ENCODE results near the gene PIGK.
"Not testable (repeated sequence)": the region's sequence is repeated elsewhere in the genome, so short reads cannot be mapped to it uniquely, and the experiment has no call there.

PIGK gene

DNA sequence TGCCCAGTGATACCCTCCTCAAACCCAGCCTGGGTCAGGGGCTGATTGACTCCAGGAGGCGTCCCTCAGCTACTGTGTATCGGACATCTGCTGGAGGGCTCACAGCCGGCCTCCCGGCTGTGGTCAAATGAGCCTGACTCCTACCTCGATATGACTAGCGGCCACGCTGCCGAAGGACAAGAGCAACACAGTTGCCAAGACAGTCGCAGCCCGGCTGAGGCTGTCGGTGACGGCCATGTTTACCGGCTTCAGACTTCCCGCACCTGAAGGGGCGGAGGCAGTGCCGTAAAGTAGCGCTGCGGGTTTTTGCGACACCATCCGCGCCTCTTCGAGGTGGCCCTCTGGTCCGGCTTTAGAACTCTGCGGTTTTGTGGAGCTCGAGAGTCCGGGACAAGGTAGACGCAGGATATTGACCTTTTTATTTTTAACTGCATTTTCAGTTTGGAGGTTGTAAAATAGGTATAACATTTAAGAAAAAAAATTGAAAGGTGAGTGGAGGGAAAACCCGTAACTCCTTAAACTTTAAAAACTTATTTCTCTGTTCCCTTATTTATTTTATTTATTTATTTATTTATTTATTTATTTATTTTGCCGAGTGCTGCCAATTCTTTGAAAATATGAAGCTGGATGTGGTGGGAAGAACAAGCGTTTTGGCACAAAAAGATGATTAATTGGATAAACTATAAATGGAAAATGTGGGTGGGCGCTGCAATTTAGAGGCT is at the start of gene PIGK:
Gene PIGK (minus strand): TSS at position 265 of the 722 bp plus-strand sequence. CDS start 28 bp downstream, at position 237.
- peak; percentile 45 for DNase-seq

DNA sequence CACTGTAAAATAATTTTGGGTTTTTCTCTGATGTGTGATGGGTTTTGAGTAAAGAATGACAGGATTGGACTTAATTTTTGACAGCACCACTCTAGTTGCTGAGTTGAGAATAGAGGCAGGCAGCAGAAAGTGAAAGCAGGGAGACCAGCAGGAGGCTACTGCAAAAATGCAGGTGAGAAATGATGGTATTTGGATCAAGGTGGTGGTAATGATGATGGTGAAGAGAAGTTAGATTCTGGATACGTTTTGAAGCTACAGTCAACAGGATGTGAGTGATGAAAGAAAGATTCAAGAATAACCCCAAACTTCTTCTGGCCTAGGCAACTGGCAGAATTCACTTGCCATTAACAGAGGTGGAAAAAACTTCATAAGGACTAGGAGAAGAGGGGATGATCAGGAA is 47.8 kb upstream of the PIGK start:
- DNase-seq, result no peak

DNA sequence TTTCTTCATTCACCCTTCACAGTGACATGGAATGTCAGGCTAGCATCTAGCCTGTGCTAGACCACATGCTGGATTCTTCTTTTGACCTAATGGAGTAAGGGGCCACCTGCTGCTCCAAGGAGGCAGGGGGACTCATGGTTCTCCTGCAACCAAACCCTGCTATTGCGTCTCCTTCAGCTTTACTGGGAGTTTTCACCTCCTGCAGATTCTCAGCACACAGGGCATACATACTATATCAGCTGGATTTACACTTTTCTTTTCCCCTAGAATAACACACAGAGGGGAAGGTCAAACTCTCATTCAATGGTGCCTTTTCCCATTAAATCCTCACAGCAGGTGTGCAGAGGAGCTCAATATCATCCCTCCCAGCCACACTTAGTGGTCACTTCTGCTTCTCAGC is 46.0 kb upstream of the PIGK start:
- DNase-seq, result no peak

DNA sequence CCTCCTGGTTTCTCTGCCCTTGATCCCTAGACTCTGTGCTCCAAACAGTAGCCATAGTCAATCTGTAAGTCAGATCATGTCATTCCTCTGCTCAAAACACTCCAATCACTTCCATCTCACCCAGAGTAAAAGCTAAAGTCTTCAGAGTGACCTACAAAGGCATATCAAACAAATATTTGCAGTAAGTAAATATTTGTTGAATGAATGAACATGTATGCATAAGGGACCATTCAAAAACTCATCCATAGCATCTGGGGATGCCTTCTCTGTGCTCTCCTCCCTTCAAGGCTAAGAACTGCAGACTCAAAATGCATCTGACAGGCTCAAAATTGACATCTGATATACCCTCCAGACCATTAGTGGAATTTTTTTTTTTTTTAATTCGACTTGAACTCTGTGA is 44.5 kb upstream of the PIGK start:
- DNase-seq, result no peak

DNA sequence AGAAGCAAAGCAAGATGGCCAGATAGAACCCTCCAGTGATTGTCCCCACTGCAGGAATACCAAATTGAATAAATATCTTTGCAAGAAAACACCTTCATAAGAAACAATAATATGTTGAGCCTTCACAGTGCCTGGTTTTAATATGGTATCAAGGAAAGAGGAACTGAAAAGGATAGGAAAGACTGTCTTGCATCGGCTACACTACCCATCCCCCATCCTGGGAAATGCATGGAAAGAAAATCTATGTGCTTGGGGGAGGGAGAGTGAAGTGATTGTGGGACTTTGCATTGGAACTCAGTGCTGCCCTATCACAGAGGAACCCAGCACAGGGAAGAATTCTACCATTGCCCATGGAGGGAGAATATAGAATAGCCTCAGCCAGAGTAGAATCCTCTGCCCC is 34.0 kb upstream of the PIGK start:
- DNase-seq, result no peak

DNA sequence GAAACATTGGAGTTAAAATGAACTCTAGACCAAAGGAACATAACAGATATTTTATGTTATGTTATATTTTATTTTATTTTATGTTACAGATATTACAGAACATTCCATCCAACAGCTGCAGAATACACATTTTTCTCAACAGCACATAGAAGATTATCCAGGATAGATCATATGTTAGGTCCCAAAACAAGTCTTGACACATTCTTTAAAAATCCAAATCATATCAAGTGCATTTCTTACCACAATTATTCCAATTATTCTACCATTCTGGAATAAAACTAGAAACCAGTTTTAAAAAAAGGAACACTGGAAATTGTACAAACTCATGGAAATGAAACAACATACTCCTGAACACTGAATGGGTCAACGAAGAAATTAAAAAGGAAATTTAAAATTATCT is 30.9 kb upstream of the PIGK start:
- no peak for DNase-seq

DNA sequence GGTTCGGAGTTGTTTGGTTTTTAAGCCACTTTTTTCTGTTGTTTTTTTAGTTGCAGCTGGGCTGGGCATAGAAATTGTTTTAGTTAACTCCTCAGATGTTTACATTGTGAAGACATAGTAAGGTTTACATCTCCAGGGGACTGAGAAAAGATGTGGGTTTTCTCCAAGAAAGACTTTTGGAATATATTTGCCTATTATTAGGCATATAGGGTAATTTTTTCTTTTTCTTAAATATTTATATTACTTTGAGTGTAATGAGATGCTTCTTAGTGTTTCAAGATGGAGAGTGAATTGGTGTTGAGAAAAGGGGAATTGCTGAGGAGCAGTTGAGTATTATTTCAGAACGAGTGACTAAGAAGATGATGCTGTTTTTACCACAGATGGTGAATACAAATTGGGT is 26.6 kb upstream of the PIGK start:
- no peak for DNase-seq

DNA sequence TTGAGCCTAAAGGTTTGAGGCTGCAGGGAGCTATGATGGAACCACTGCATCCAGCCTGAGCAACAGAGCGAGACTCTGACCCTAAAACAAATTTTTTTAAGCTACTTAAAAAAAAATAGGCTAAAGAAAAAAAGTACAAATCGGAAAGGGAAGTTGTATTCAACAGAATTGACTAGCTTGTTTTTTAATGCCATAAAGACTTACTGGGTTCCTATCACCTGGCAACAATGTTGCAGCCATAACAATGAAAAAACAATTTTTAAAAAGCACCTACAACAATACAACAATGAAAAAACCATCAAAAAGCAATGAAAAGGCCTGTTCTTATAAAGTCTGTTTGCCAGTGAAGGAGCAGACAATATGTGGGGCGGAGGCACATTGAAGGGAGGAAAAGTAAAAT is 20.1 kb upstream of the PIGK start:
- no peak for DNase-seq

DNA sequence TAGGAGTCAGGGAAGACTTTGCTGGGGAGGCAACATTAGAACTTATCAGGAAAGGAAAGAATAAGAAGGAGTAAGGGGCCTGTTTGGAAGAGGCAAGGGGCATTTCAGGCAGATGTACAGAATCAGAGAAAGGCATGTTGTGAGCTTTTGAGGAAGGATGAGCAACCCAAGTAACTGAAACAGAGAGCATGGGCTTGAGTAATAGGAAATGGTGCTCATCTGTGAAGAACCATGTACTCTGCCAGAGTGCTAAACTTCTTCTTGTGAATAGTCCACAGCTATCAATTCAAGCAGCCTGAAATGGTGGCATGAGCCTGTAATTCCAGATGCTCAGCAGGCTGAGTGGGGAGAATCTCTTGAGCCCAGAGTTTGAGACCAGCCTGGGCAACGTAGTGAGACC is 19.2 kb upstream of the PIGK start:
- DNase-seq, result no peak

DNA sequence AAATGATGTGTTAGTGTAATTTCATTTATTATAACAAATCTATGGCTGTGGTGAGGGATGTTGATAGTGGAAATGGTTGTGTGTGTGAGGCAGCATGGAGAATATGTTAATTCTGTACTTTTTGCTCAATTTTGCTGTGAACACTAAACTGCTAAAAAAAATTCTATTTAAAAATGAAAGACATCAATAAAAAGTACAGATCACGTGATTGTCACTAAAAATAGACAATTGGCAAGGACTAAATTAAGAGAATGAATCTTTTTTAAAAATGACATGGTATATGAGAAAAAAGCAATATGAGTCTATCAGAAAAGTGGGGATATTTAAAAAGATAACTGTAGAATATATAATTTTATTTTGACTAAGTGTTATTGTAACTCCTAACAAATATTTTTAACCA is 15.7 kb upstream of the PIGK start:
- DNase-seq, result no peak

DNA sequence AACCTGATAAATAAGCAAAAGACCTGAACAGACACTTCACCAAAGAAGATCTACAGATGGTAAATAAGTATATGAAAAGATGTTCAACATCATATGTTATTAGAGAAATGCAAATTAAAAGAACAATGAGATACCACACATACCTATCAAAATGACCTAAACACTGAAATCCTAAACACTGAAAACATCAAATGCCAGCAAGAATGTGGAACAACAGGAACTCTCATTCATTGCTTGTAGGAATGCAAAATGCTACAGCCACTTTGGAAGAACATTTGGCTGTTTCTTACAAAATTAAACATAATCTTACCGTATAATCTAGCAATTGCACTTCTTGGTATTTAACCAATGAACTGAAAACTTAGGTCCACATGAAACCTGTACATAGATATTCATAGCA is 14.9 kb upstream of the PIGK start:
- DNase-seq, result no peak

DNA sequence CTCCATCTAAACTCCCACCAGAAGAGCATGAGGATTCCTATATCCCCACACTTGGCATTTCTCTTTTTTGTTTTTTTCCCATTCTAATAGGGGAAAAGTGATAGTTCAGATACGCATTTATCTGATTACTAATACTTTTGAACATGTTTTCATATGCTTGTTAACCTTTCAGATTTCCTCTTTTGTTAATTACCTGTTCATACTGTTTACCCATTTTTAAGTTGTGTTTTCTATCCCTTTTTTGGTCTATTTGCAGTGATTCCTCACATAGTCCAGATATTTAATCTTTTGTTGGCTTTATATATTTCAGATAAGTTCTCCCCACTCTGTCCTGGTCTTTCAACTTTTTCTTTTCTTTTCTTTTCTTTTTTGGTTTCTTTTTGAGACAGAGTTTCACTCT is 13.6 kb upstream of the PIGK start:
- no peak for DNase-seq

DNA sequence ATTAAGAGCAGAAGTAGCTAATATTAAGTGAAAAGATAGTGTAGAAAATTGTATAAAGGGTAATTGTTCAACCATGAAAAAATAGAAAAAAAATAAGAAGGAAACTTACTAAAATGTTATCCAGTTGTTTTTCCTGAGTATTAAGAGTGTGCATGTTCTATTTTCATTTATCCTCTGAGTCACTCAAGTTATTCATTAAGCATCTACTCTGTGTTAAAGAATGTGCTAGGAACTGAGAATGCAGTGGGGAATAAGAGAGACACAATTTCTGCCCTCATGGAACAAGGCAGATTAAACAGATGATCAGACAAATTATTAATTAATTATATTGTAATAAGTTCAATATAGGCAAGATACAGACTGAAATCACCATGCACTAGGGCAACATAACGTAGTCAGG is 10.8 kb upstream of the PIGK start:
- DNase-seq, result no peak

DNA sequence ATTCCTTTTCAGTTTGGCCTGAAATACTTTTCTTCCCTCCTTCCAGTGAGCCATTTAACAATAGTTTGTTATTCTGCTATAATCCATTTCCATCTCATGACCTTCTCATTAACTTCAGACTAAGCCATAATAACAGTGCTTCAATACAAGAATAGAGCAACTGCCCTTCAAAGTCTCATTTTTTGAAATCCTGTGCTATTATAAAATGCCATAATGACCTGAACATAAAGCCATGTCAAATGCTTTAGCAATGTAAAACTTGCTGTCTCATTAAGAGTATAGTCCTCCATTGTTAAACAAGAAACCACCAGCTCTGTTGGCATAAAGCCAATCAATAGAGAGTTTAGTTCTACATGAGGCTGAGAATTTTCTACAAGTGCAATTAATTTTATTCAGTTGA is 9.6 kb upstream of the PIGK start:
- DNase-seq, result no peak

DNA sequence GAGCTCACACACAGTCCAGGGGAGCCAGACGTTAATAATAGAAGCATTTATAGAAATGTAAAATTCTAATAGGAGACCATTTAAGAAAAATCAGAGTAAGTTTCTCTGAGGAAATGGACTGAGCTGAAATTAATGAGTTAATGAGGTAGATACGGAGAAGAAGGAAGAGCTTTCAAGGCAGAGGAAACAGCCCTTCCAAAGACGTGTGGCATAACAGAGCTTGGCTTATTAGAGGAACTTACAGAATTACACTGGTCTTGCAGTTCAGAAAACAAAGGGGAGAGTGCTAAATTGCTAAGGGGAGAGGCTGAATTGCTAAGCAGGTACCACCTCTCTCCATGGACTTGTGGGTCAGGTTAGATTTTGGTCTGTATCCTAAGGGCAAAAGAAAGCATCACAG is 8.2 kb upstream of the PIGK start:
- no peak for DNase-seq

DNA sequence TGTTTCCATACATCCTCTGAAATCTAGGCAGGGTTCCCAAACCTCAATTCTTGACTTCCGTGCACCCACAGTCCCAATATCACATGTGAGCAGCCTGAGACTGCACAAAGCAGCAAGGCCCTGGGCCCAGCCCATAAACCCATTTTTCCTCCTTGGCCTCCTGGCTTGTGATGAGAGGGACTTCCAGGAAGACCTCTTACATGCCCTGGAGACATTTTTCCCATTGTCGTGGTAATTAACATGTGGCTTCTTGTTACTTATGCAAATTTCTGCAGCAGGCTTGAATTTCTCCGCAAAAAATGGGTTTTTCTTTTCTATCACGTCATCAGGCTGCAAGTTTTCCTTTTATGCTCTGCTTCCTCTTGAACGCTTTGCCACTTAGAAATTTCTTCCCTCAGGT is 3.3 kb upstream of the PIGK start:
- DNase-seq, result no peak

DNA sequence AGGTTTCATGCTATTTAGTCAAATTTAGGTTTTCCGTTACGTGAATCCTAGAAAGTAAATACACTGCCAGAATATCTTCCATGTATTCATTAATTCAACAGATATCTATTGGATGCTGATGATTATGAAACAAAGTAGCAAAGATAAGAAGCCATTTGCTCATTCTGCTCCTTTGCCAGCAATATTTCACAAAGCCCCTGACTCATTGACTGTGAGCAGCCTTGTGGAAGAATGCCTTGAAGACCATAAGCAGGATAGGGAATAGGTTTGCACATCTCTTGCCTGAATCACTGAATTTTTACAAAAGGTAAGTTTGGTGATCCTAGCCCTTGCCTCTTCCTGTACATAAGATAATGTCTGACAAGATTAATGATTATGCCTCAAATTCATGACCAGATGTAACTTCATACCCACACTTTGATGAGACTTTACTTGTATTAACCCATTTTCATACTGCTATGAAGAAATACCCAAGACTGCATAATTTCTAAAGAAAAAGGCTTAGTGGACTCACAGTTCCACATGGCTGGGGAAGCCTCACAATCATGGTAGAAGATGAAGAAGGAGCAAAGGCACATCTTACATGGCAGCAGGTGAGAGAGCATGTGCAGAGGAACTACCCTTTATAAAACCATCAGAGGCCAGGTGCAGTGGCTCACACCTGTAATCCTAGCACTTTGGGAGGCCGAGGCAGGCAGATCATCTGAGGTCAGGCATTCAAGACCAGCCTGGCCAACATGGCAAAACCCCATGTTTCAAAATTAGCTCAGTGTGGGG is 1.6 kb upstream of the PIGK start:
- DNase-seq, result no peak

DNA sequence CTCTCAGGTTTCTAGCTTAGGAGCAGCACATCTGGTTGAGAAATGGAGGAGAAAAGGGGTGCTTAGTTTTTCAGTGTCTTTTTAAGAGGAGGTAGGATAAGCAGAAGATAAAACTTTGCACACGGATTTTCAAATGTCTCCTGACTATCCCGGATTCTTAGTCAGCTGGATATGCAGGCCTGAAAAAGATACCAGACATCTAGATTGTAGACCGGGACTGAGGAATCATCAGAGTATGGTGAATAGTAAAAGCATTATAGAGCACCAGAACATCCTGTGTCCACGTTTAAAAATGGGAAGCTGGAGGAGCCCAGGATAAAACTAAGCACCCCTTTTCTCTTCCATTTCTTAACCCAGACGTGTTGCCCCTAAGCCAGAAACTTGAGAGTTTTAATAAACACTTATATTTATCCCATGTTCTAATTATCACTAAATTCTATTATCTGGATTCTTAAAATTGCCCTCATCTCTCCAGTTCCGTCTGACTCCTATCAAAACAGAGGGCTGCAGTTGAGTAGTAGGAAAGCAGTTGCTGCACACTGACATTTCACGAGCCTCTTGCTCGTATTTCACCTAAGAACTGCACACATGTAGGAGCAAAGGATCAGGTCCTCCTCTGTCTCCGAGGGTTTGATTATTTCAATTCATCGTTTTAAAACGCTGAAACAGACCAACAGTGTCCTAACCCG is 609 bp downstream of the PIGK start:
- DNase-seq, result no peak

DNA sequence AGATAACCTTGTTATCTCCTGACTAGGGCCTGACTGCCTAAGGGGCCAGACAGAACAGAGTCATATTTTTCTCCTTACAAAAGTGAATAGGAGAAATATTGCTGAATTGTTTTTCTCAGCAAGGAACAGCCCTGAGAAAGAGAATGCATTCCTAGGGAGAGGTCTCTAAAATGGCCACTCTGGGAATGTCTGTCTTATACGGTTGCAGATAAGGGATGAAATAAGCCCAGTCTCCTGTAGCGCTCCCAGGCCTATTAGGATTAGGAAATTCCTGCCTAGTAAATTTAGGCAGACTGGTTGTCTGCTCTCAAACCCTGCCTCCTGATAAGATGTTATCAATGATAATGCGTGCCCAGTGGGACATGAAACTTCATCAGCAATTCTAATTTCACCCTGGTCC is 15.2 kb downstream of the PIGK start:
- not testable (repeated sequence) for DNase-seq

DNA sequence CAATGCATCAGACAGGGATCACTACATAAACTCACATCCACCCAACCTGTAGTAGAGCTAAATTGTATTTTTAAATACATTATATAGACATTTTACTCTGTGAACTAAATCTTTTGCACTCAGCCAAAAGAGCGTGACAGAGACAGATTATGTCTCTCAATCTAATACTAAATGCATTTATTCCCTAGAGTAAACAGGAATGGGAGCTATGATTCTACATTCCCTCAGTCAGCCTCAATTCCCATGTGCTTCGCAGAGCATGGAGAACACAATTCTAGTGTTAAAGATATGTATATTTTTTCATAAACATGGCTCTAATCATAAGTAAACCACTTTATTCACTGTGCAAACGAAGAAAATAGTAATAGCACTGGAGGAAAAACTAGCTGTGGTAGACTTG is 16.5 kb downstream of the PIGK start:
- no peak for DNase-seq

DNA sequence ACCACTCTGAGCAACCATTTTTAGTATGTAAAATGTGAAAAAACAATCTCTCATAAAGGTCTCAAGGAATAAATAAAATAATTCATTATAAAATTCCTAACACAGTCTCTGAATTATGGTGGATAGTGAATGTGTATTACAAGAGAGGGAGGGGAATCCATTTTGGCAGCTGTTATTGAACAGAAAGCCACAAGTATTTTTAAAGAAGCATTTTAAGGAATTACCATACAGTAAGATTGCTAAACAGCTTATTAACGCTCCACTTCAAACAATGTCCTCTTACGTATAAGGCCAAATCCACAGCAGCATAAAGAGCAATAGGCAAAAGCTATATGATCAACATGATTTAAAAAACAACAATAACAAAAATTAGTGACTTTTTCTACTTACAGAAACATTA is 18.4 kb downstream of the PIGK start:
- no peak for DNase-seq

DNA sequence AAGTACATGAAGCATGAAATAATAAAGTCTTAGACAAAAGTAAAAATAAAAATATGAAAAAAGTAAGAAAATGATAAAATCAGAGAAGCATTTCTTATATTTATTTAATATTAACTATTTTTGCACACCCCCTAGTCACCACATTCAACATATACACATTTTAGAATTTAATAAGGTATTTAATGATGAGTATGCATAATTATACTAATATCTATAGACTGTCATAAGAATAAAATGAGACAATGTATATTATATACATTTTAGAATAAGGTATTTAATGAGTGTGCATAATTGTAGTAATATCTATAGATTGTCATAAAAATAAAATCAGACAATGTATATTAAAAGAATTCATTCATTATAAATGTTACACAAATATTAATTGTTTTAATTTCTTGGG is 18.9 kb downstream of the PIGK start:
- no peak for DNase-seq

DNA sequence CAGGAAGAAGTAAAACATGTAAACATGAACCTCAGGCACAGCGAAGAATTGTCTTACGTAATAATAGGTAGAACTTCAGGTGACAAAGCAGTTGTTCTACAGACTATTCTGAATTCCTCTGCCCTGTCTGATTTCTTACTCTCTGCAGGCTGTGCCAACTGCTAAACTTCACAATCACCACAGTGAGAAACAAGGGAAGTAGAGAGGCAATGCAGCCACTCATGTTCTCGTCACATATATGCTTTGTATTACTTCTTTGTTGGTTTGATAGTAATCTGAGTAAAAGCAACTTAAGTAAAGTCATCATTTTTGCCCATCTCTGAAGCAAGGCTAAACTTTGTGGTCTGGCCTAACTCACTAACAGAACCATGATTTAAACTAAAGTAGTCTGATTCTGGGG is 21.9 kb downstream of the PIGK start:
- no peak for DNase-seq

DNA sequence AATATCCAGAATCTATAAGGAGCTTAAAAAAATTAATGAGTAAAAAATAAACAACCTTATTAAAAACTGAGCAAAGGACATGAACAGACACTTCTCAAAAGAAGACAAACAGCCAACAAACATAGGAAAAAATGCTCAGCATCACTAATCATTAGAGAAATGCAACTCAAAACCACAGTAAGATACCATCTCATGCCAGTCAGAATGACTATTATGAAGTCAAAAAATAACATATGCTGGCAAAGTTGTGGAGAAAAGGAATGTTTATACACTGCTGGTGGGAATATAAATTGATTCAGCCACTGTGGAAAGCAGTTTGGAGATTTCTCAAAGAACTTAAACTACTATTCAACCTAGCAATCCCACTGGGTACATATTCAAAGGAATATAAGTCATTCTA is 25.3 kb downstream of the PIGK start:
- no peak for DNase-seq

All from NCI-H1048 (cell line).